ENCODE measurements around the gene CNGA2. TPM values are rescaled to one million over a fixed set of nuclear protein-coding genes. Genes with fewer than 3 reads are reported as not detected.

CNGA2 gene
- total and polyA plus RNA-seq, 9 of the 15 experiments (the other 6 are each of a cell fraction or from before 2014, with no cell fraction given), result not detected

GRCh38 chrX:151738751-151739150 lies 4.2 kb downstream of the CNGA2 start:
- ChIA-PET POLR2A (no interaction called here), CTCF (ENCODE audit: low intra/inter-chr PET ratio) (no interaction called here)
- Histone ChIP-seq H3K36me3 (ENCODE audit: control insufficient read depth, insufficient read depth, low read length) (no peaks in the 10 kb centered on the region), H3K9ac (ENCODE audit: insufficient read depth in 1 of 2, low read depth in 2 of 2, low read length in 2 of 2) (no peak overlapping the region), H3K79me2 (ENCODE audit: control insufficient read depth, insufficient read depth, low read length) (no peaks in the 10 kb centered on the region), H2AFZ (ENCODE audit: low read depth, low read length) (no peak overlapping the region), H3K4me1 (replicated peaks in 1 of 2; ENCODE audit: control insufficient read depth in 2 of 2, insufficient read depth in 2 of 2, low read length in 2 of 2) (no peaks in the 10 kb centered on the region), H3K27me3 (ENCODE audit: control insufficient read depth in 2 of 2, insufficient read depth in 2 of 2, low read length in 2 of 2) (peaks cover under 1 to 46% of the 10 kb centered on the region in 2 experiments; a peak in 4 of 5 replicates), H3K4me3 (no peak overlapping the region), H3K27ac (ENCODE audit: extremely low read depth, low read depth, low read length) (no peak overlapping the region), H4K20me1 (replicated peaks; ENCODE audit: control insufficient read depth, insufficient read depth, low read length) (no peaks in the 10 kb centered on the region), H3K9me3 (replicated peaks; ENCODE audit: control insufficient read depth, insufficient read depth, low read depth, low read length) (no peaks in the 10 kb centered on the region), H3K9me1 (ENCODE audit: control insufficient read depth, insufficient read depth, low read length) (no peaks in the 10 kb centered on the region), H3K4me2 (ENCODE audit: insufficient read depth, low read length) (no peak overlapping the region)
- in situ Hi-C loops (cut with MboI) (no loop called here), intact Hi-C loops (cut with micrococcal nuclease) (no loop called here)
- DNase-seq (ENCODE audit: extremely low read depth in 1 of 4, low spot score in 3 of 4) (no peak), FAIRE-seq (no peak), ATAC-seq (no peak)
- BruUV-seq (replicated peaks), result no TSS peak
- 0% methylated on average over 7 of the region's 7 CpGs for WGBS (ENCODE audit: insufficient coverage, low coverage, missing lambda C conversion rate)
- no peak for TF ChIP-seq HLTF (IDR thresholded peaks at IDR 0.05)
- TF ChIP-seq ZNF232 (CRISPR knock-in tag; IDR thresholded peaks at IDR 0.05), result no peak
- no peak for TF ChIP-seq GABPB2 (CRISPR knock-in tag; conservative IDR thresholded peaks at IDR 0.05)
- TF ChIP-seq DPF2 (IDR thresholded peaks at IDR 0.05), result no peak
- TF ChIP-seq CXXC5 (CRISPR knock-in tag; IDR thresholded peaks at IDR 0.05), result no peak
- no peak for TF ChIP-seq NRF1 (conservative IDR thresholded peaks at IDR 0.05 in 1 of 2, IDR thresholded peaks at IDR 0.05 in 1 of 2)
- no peak for TF ChIP-seq CBX2 (IDR thresholded peaks at IDR 0.05; ENCODE audit: insufficient read depth, low read length, poor library complexity, severe bottlenecking)
- no peak for TF ChIP-seq ZBTB49 (CRISPR knock-in tag; IDR thresholded peaks at IDR 0.05; ENCODE audit: borderline replicate concordance)

Measured in K562 (cell line).